DOHH2 (cell line): ENCODE results near the gene CHMP5.
A peak's percentile ranks its signal among the peaks of the same experiment; 100 is the strongest.

Source experiments
- H3F3A ChIP-seq: fragments of 200-600 bp; sonication (generic), shearing (Covaris generic); 2 replicates; pipeline ENCODE4 v1.6.0; 2016; ENCODE audit warnings: antibody characterized with exemption, mild to moderate bottlenecking; ENCODE audit not compliant: control insufficient read depth, insufficient read depth
- H3K27ac ChIP-seq: fragments of 200-600 bp; sonication (generic); 2 replicates; pipeline ENCODE4 v1.5.1; 2014; ENCODE audit warnings: low read depth, mild to moderate bottlenecking, low read length, moderate library complexity
- H3K27me3 ChIP-seq: fragments of 200-600 bp; sonication (generic); 2 replicates; pipeline ENCODE4 v1.6.1; 2014; ENCODE audit warnings: mild to moderate bottlenecking, low read length, mixed read lengths; ENCODE audit not compliant: control insufficient read depth
- H3K36me3 ChIP-seq: fragments of 200-600 bp; sonication (generic); 2 replicates; pipeline ENCODE4 v1.6.1; 2014; ENCODE audit warnings: mild to moderate bottlenecking, low read length, moderate library complexity, mixed read lengths; ENCODE audit not compliant: control insufficient read depth
- H3K4me1 ChIP-seq: fragments of 200-600 bp; sonication (generic); 2 replicates; pipeline ENCODE4 v1.6.1; 2014; ENCODE audit warnings: mild to moderate bottlenecking, low read length, mixed read lengths; ENCODE audit not compliant: control insufficient read depth
- H3K4me2 ChIP-seq: fragments of 200-600 bp; sonication (generic); 2 replicates; pipeline ENCODE4 v1.6.0; 2014; ENCODE audit warnings: mild to moderate bottlenecking, low read length, moderate library complexity
- H3K4me3 ChIP-seq: fragments of 200-600 bp; sonication (generic); 2 replicates; pipeline ENCODE4 v1.5.1; 2014; ENCODE audit warnings: mild to moderate bottlenecking, low read length, mixed read lengths
- H3K79me2 ChIP-seq: fragments of 200-600 bp; sonication (generic); 2 replicates; pipeline ENCODE4 v1.6.1; 2014; ENCODE audit warnings: mild to moderate bottlenecking, low read length, mixed read lengths; ENCODE audit not compliant: control insufficient read depth
- H3K9me2 ChIP-seq: fragments of 200-600 bp; sonication (generic); replicated peaks from 2 replicates; pipeline ENCODE4 v1.6.1; 2014; ENCODE audit warnings: mild to moderate bottlenecking, low read length, mixed read lengths; ENCODE audit not compliant: control insufficient read depth
- H3K9me3 ChIP-seq: fragments of 200-600 bp; sonication (generic); 2 replicates; pipeline ENCODE4 v1.6.1; 2014; ENCODE audit warnings: antibody characterized with exemption, low read length, mixed read lengths; ENCODE audit not compliant: control insufficient read depth, insufficient read depth
- H4K20me1 ChIP-seq: fragments of 200-600 bp; sonication (generic); 2 replicates; pipeline ENCODE4 v1.6.0; 2014; ENCODE audit warnings: low read depth, mild to moderate bottlenecking, antibody characterized with exemption, low read length, moderate library complexity; ENCODE audit not compliant: control insufficient read depth, insufficient read depth
- EZH2phosphoT487 ChIP-seq: fragments of 200-600 bp; sonication (generic); IDR thresholded peaks from 2 replicates; pipeline ENCODE4 v1.6.1; 2017; ENCODE audit warnings: borderline replicate concordance, mild to moderate bottlenecking, antibody characterized with exemption, low read length, moderate library complexity, mixed read lengths
- TF ChIP-seq, protein P1 (sequence below): fragments of 200-600 bp; sonication (generic); IDR thresholded peaks from one replicate; pipeline ENCODE4 v1.5.1; 2014; ENCODE audit warnings: antibody characterized with exemption, mild to moderate bottlenecking, low read depth, low read length; ENCODE audit not compliant: poor library complexity, severe bottlenecking

CHMP5 gene

DNA sequence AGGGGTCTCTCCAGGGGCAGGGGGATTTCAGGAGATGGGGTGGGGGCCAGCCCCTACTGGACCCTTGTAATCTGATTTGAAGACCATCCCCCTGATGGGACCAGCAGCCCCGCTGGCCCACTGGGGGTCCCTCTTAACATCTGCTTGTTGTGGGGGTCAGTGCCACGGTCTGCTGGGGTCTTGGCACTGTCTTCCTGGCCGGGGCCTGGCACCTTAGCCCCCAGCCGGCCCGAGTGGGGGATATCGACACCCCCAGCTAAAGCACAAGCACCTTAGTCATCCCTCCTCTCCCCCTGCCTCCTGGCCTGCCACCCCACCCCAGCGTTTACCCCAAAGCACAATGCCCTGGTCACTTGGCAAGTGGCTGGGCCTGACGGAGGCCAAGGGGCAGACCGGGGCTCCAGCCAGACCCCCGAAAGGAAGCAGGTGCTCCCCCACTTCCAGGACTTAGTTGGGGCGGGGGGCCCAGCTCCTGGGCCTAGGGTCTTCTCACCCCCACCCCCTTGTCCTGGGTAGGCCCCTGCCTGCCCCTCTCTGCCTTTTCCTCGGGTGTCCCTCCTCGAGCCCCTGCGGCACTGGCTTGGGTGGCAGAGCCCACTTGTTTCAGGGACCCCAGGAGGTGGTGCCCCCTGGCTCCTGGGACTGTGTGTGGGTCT is 24.1 kb downstream of the CHMP5 start:
- H3F3A ChIP-seq = peaks cover 11% of the 10 kb centered on the region
- peak overlapping the region; percentile 70 for H3K4me2 ChIP-seq
- H3K4me1 ChIP-seq = peaks cover 47% of the 10 kb centered on the region
- no peak for TF ChIP-seq EZH2phosphoT487
- TF ChIP-seq, protein P1, sequence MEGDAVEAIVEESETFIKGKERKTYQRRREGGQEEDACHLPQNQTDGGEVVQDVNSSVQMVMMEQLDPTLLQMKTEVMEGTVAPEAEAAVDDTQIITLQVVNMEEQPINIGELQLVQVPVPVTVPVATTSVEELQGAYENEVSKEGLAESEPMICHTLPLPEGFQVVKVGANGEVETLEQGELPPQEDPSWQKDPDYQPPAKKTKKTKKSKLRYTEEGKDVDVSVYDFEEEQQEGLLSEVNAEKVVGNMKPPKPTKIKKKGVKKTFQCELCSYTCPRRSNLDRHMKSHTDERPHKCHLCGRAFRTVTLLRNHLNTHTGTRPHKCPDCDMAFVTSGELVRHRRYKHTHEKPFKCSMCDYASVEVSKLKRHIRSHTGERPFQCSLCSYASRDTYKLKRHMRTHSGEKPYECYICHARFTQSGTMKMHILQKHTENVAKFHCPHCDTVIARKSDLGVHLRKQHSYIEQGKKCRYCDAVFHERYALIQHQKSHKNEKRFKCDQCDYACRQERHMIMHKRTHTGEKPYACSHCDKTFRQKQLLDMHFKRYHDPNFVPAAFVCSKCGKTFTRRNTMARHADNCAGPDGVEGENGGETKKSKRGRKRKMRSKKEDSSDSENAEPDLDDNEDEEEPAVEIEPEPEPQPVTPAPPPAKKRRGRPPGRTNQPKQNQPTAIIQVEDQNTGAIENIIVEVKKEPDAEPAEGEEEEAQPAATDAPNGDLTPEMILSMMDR = no peak
- no peaks in the 10 kb centered on the region for H3K9me2 ChIP-seq
- H3K4me3 ChIP-seq = peak overlapping the region; percentile 99
- H4K20me1 ChIP-seq = no peaks in the 10 kb centered on the region
- H3K27me3 ChIP-seq = no peaks in the 10 kb centered on the region
- H3K36me3 ChIP-seq = peaks cover 37% of the 10 kb centered on the region
- H3K79me2 ChIP-seq = peaks cover 40% of the 10 kb centered on the region
- H3K9me3 ChIP-seq = no peaks in the 10 kb centered on the region
- H3K27ac ChIP-seq = peak overlapping the region; percentile 99

GRCh38 chr9:33289496-33289895 is 24.6 kb downstream of the CHMP5 start:
- H3K36me3 ChIP-seq = peaks cover 43% of the 10 kb centered on the region
- peaks cover 45% of the 10 kb centered on the region for H3K79me2 ChIP-seq
- H3K4me2 ChIP-seq = peak overlapping the region; percentile 70
- peaks cover 14% of the 10 kb centered on the region for H3F3A ChIP-seq
- peaks cover 53% of the 10 kb centered on the region for H3K4me1 ChIP-seq
- H3K9me3 ChIP-seq = no peaks in the 10 kb centered on the region
- no peaks in the 10 kb centered on the region for H3K9me2 ChIP-seq
- H3K27me3 ChIP-seq = no peaks in the 10 kb centered on the region
- H3K27ac ChIP-seq = peak overlapping the region; percentile 99
- TF ChIP-seq, protein P1 = no peak
- no peak for TF ChIP-seq EZH2phosphoT487
- peak overlapping the region; percentile 99 for H3K4me3 ChIP-seq
- H4K20me1 ChIP-seq = no peaks in the 10 kb centered on the region

- Histone ChIP-seq H3K9me3 (no peaks in the 10 kb centered on the region), H3K27me3 (no peaks in the 10 kb centered on the region), H3K4me3 (peak overlapping the region; percentile 99), H3K9me2 (no peaks in the 10 kb centered on the region), H3F3A (peaks cover 18% of the 10 kb centered on the region), H4K20me1 (no peaks in the 10 kb centered on the region), H3K4me2 (peak overlapping the region; percentile 70), H3K4me1 (peaks cover 57% of the 10 kb centered on the region), H3K36me3 (peaks cover 47% of the 10 kb centered on the region), H3K27ac (peak overlapping the region; percentile 99), H3K79me2 (peaks cover 49% of the 10 kb centered on the region)
- TF ChIP-seq, protein P1 = no peak
- TF ChIP-seq EZH2phosphoT487 = no peak
Observed at GRCh38 chr9:33289936-33290246, 25.0 kb downstream of the CHMP5 start.
